HG02981 (cell line): ENCODE results near the gene ANKH.

Experiments used
- ATAC-seq: cut with Tn5 transposase; IDR thresholded peaks from one replicate; pipeline ENCODE4 v1.9.1; 2021; ENCODE audit warnings: mild to moderate bottlenecking, moderate library complexity; ENCODE audit not compliant: unreplicated experiment

ANKH gene

DNA sequence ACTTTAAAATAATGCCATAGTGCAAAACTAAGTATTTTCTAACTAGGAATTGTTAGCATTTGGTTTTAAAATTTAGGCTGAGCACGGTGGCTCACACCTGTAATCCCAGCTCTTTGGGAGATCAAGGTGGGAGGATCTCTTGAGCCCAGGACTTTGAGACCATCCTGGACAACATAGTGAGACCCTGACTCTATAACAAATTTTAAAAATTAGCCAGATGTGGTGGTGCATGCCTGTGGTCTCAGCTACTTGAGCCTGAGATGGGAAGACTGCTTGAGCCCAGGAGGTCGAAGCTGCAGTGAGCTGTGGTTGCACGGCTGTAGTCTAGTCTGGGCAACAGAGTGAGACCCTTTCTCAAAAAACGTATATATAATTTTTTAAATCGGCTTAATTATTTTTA, 202.2 kb downstream of the ANKH start:
- ATAC-seq = no peak

DNA sequence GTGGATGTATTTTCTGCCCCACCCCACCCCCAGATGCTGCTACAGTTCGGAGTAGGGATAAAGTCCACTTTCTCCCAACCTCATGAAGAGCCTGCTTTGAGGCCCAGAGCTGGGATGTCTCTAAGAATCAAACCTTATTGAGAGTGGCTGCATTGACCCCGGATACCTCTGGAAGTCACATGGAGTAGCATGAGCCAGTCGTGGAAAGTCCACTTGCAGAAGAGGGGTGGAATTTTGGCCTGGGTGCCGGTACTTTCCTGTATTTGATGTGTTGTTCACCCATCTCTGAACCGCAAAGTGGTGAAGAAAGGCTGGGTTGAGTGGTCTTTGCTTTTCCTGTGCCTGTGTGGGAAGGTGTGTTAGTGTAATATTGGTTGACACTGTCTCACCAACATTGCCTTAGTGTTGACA, 203.4 kb downstream of the ANKH start:
- ATAC-seq = no peak

DNA sequence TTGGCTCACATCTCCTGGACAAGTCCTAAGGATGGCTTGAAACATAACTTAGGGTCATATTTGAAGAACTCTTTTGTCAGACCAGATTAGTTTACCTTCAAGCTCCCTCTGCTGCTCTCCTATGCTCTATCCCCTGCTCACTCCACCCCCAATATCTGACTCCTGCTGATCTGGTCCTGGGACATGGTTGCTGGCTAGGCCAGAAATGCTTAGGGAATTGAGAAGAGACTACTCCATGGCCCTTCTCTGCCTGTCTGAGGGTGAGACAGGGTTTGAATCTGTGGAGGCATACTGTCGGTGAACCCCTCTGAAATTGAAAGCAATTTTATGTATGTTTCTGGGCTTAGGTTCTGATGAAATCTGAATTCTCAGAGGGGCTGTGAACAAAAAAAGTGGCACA, 203.8 kb downstream of the ANKH start:
- no peak for ATAC-seq

DNA sequence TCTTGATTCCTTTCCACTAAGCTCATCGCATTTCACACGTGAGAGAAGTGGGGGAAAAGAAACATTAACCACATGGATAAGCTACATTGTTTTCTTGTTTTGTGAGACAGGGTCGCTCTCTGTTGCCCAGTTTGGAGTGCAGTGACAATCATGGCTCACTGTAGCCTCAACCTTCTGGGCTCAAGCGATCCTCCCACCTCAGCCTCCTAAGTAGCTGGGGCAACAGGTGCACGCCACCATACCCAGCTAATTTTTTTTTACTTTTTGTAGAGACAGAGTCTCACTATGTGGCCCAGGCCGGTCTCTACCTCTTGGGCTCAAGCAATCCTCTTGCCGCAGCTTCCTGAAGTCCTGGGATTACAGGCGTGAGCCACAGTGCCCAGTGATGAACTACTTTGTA, 204.3 kb downstream of the ANKH start:
- ATAC-seq = no peak

DNA sequence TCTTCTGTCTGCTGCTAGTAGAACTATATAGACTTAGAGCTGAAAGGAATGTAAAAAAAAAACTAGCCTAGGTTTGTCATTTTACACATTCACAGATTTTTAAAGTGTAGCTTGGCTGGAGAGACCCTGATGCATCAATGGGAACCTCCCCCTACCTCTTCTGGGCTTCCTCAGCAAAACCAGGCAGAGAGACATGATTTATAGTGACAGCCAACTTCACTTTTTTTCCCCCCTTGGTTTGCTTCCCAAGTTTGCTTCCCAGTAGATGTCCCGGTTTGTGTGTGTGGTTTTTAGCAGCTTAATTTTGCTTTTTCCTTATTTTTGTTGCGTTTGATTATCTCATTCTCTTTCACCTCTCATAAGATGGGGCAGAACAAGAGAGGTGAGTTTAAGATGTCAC, 205.2 kb downstream of the ANKH start:
- no peak for ATAC-seq

DNA sequence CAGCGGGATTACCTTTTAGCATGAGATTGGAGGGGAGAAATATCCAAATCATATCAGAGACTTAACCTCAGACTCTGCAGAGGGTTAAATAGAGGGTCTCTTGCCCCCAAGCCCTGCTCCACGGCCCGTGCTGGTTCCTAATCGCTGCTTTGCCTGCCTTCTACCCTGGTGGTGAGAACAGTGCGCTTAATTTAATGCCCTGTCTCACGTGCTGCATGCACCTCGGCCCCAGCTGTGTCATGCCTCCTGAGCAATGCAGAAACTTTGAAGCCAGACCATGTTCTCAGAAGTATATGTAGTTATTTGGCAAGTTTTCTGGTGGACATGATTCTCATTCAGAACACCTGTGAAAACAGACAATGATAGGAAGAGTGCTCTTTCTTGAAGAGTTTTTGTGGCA, 205.6 kb downstream of the ANKH start:
- peak; percentile 44 for ATAC-seq

DNA sequence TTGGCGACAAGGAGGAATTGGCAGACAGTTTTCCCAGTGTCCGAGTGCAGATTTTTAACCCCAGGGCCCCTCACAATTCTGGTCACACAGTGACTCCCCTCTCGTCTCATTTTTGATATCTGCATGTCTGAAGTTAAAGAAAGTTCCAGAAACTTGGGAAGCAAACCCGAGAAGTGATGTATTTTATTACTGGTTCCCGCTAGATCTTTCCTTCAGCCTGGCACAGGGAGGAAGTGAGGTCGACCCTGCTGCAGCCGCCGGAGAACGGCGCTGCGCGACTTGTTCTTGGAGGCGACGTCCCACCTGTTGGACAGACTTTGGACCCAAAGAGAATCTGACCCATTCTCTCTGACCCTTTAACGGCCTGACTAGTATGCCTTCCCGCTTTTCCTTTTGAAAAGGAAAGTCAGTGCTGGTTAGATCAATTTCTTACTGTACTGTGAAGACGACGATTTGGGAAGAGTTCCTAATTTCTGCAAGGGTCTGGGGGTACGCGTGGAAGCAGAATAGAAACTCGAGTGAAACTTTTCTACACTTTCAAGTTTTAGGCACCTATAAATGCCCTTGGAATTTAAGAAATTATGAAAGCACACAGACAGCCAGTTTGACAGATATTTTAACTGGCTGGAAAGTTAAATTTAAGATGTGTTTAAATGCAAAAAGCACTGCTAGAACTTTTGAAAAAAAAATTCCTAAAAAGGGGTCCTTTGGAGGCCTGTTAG, 206.3 kb downstream of the ANKH start:
- no peak for ATAC-seq

DNA sequence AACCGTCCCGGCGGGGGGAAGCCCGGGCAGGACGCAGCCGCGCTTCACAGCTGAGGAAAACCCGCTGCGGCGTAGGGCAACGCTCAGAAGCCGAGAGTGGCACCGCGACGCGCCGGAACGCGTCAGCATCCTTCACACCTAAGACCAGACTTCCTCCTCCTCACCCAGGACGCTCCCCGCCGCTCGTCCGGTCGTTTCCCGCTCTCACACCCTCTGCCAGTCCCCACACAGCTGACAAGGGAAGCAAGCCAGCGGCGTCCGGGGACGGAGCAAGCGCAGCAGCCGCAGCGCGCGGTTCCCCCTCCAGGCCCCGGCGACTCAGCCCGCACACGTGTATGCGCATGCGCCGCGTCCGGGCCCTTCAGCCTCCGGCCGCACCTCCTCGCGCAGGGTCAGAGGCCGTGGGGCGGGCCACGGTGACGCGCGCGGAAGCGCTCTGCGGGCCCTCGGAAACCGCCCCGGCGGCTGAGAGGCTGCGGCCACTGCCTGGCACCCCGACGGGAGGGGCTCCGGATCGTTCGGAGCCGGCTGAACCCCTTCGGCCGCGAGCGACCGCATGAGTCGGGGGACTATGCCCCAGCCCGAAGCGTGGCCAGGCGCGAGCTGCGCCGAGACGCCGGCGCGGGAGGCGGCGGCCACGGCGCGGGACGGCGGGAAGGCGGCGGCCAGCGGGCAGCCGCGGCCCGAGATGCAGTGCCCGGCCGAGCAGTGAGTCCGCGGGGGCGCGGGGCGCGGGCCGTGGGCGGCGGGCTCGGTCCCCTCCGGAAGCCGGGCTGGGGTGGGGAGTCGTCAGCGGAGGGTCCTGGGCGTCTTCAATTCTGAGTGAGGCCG, 207.1 kb downstream of the ANKH start, which contains the start of gene OTULIN:
Gene OTULIN, plus strand, starts transcription at position 449 of the 831 bp plus-strand sequence. Its CDS starts 108 bp downstream, at position 557.
- ATAC-seq = peak; percentile 67

DNA sequence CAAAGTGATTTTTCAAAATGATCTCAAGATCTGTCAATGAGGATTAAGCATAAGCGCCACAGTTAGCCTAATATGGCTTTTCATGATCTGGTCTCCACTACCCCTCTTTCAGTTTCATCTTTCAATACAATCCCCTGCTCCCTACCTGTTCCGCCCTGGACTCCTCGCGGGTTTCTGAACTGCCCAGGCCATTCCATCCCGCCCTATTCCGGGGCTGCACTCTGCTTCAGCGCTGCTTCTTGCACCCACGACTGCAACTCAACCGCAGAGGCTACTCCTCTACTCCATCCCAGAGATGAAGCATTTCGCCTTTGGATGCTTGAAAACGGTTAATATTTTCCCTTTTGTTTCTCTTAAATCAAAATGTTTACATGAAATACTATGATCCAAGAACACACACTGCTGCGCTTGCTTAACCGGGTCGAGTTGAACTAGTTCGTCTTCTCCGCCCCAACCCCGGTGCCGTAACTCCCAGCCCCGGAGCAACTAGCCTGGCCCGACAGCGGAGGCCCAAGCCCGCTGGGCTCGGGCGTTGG, 207.8 kb downstream of the ANKH start:
- ATAC-seq = peak; percentile 18

DNA sequence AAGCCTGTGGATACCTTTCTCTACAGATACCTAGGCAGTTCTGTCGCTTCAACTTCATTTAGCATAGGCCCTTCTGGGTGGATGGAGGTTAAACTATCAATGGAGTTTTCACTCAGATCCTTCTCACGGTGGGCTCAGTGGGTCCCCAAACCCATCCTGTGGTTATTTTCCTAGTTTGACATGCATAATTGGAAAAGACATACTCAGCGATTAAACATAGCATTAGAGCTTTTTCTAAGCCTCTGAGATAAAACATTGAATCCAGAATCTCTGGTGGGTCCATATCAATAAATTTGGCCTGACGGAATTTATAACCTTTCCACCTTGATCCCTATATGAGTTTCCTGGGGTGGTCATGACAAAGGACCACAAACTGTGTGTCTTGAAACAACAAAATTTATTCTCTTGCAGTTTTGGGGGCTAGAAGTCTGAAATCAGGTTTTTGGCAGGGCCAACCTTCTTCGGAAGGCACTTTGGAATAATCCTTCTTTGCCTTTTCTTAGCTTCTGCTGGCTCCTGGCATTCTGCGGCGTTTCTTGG, 208.8 kb downstream of the ANKH start:
- ATAC-seq = no peak

DNA sequence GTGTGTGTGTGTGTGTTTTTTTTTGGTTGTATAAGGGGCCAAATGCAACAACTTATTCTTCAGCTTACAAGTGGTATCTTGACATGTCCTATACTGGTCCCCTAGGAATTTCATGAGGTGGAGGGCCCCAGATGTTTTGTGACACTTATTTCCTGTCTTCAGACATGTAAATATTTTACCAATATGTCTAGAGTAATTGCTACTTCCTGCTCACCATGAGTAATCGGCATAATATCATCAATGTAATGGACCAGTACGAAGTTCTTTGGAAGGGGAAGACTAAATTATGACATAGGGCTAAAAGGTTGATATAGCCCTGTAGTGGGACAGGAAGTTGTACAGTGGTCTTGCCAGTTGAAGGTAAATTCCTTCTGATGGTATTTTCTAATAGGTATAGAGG, 210.7 kb downstream of the ANKH start:
- no peak for ATAC-seq

DNA sequence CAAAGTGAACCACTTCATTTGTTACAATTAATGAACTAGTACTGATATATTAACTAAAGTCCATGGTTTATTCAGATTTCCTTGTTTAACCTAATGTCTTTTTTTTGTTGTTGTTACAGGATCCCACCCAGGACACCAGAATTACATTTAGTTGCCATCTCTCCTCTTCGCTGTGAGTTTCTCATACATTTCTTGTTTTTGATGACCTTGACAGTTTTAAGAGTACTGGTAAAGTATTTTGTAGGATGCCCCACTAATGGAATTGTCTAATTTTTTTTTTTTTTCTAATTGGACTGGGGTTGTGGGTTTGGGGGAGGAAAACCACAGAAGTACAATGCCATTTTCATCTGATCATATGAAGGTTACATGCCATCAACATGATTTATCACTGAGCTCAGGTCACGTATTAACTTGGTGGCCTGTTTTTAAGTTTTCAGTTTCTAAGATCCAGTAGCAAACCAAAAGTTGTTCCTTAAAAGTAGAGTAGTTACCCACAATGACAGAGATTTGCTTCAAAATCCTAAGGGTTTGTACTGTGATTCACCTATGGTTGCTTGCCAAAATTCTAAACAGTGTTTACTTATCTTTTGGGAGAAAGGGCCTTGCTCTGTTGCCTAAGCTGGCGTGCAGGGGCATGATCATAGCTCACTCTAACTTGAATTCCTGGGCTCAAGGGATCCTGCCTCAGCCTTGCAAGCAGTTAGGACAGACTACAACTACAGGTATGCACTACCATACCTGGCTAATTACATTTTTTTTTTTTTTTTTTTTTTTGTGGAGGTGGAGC, 211.6 kb downstream of the ANKH start:
- no peak for ATAC-seq

DNA sequence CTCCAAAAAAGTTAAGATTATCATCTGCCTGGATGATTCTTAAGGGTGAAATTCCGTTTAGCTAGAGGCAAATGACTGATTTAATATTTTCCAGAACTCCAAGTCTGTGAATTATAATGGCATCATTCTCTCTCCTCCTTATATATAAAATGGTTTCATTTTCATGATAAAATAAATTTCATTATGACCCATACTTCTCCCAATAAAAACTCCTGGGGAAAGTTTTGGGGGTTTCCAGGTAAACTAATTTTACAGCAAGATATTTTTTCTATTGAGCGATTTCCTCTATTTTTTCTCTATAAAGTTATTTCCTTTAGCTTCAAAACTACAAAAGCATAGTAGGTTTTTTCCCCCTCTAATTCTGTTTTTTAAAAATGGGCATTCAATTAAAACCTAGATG, 214.7 kb downstream of the ANKH start:
- ATAC-seq = no peak

DNA sequence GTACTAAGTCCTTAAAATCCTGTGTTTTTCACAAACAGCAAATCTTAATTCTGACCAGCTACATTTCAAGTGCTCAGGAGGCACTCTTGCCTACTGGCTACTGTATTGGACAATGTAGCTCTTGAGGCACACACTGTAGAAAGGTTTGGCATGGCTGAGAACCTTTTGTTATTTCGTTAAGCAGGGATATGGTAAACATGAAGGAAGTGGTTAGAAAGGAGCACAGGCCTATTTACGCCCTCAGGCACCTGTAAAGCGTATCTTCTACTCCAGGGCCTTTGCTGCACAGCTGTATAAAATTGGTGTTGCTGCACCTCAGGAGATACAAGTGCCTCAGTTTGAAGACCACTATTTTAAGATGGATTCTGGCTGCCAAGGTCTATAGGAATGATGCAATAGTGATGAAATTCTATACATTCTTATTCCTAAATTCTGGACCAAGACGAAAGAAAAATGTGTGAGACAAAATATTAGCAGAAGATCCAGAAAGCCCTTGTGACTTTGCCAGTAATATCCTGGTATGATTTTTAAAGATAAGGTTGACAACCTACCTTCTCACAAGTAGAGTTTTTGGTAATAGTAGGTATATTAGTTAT, 216.3 kb downstream of the ANKH start:
- no peak for ATAC-seq
